SJCRH30 (cell line): ENCODE results near the gene NOXRED1. TPM values are rescaled to one million over a fixed set of nuclear protein-coding genes. Genes with fewer than 3 reads are reported as not detected.

Experiments
- DNase-seq, 2 experiments: peaks; one replicate each; pipeline ENCODE4 v3.0.0-alpha.2; 2015 to 2020
- H3K27ac ChIP-seq: fragments of 250-450 bp; sonication (Bioruptor Pico); 2 replicates; pipeline ENCODE4 v1.5.1; 2020; ENCODE audit warnings: mild to moderate bottlenecking, moderate library complexity
- H3K27me3 ChIP-seq: fragments of 250-450 bp; sonication (Bioruptor Pico); 2 replicates; pipeline ENCODE4 v1.5.1; 2020; ENCODE audit warnings: mild to moderate bottlenecking, moderate library complexity
- H3K36me3 ChIP-seq: fragments of 250-450 bp; sonication (Bioruptor Pico); 2 replicates; pipeline ENCODE4 v1.5.1; 2020; ENCODE audit warnings: mild to moderate bottlenecking, moderate library complexity
- H3K4me1 ChIP-seq: fragments of 250-450 bp; sonication (Bioruptor Pico); 2 replicates; pipeline ENCODE4 v1.5.1; 2020; ENCODE audit warnings: mild to moderate bottlenecking, moderate library complexity
- H3K4me3 ChIP-seq: fragments of 250-450 bp; sonication (Bioruptor Pico); 2 replicates; pipeline ENCODE4 v1.5.1; 2020; ENCODE audit warnings: mild to moderate bottlenecking, moderate library complexity
- H3K9me3 ChIP-seq: fragments of 250-450 bp; sonication (Bioruptor Pico); replicated peaks from 2 replicates; pipeline ENCODE4 v1.5.1; 2020; ENCODE audit warnings: mild to moderate bottlenecking, moderate library complexity
- total RNA-seq: library from RNA; depleted of rRNA; stranded (reverse); fragments of >200 nt; shearing (Covaris generic); gene quantifications from 2 replicates; pipeline ENCODE4 v1.2.3, GENCODE V29; 2014

The NOXRED1 gene
- total RNA-seq, 1 experiment from 2014 or later = 0.06 TPM

- peak; percentile 78 to 82 for DNase-seq
- no peaks in the 10 kb centered on the region for H3K36me3 ChIP-seq
- H3K4me1 ChIP-seq = no peaks in the 10 kb centered on the region
- H3K27ac ChIP-seq = peak within 1 kb of the TSS; percentile 38
- H3K27me3 ChIP-seq = no peaks in the 10 kb centered on the region
- H3K4me3 ChIP-seq = peak within 1 kb of the TSS; percentile 83
- no peaks in the 10 kb centered on the region for H3K9me3 ChIP-seq
These were observed 46.4 kb downstream of the NOXRED1 start, which contains the start of the genes SAMD15 and TMED8 for GRCh38 chr14:77376771-77377501. TSS of gene SAMD15 (plus strand) at chr14:77377379. CDS start at chr14:77377419, 40 bp downstream. TSS of gene TMED8 (minus strand) at chr14:77377094. CDS start at chr14:77377053, 41 bp downstream.

GRCh38 chr14:77375973-77376770, 47.2 kb downstream of the NOXRED1 start:
- H3K27ac ChIP-seq = peak overlapping the region; percentile 38; the same call in 1 of the 2 replicates
- peak; percentile 30 to 40 for DNase-seq

GRCh38 chr14:77375164-77375950, 48.0 kb downstream of the NOXRED1 start:
- H3K36me3 ChIP-seq = no peaks in the 10 kb centered on the region
- H3K27ac ChIP-seq = no peak overlapping the region
- H3K27me3 ChIP-seq = no peaks in the 10 kb centered on the region
- peak overlapping the region; percentile 83 for H3K4me3 ChIP-seq
- no peaks in the 10 kb centered on the region for H3K9me3 ChIP-seq
- DNase-seq = no peak
- no peaks in the 10 kb centered on the region for H3K4me1 ChIP-seq

More at GRCh38 chr14:77375973-77376770, 47.2 kb downstream of the NOXRED1 start:
- H3K4me1 ChIP-seq = no peaks in the 10 kb centered on the region
- no peaks in the 10 kb centered on the region for H3K9me3 ChIP-seq
- H3K27me3 ChIP-seq = no peaks in the 10 kb centered on the region
- H3K4me3 ChIP-seq = peak overlapping the region; percentile 83
- no peaks in the 10 kb centered on the region for H3K36me3 ChIP-seq

- no peak for DNase-seq
- H3K4me3 ChIP-seq = no peak overlapping the region
- H3K27ac ChIP-seq = no peak overlapping the region
- H3K9me3 ChIP-seq = no peaks in the 10 kb centered on the region
- no peaks in the 10 kb centered on the region for H3K36me3 ChIP-seq
- no peaks in the 10 kb centered on the region for H3K27me3 ChIP-seq
- no peaks in the 10 kb centered on the region for H3K4me1 ChIP-seq
These were observed 51.0 kb downstream of the NOXRED1 start for GRCh38 chr14:77372304-77372841.

- Histone ChIP-seq H3K27me3 (no peaks in the 10 kb centered on the region), H3K36me3 (no peaks in the 10 kb centered on the region), H3K4me1 (no peaks in the 10 kb centered on the region), H3K4me3 (no peak overlapping the region), H3K9me3 (no peaks in the 10 kb centered on the region), H3K27ac (no peak overlapping the region)
- DNase-seq = no peak
These were observed 54.0 kb downstream of the NOXRED1 start for GRCh38 chr14:77369285-77369684.

- Histone ChIP-seq H3K27me3 (no peaks in the 10 kb centered on the region), H3K27ac (no peak overlapping the region), H3K36me3 (no peaks in the 10 kb centered on the region), H3K4me3 (no peak overlapping the region), H3K4me1 (no peaks in the 10 kb centered on the region), H3K9me3 (no peaks in the 10 kb centered on the region)
- DNase-seq = no peak
These were observed 59.2 kb downstream of the NOXRED1 start for GRCh38 chr14:77364146-77364545.

GRCh38 chr14:77359626-77360025, 63.7 kb downstream of the NOXRED1 start:
- no peak for DNase-seq
- H3K9me3 ChIP-seq = no peaks in the 10 kb centered on the region
- no peaks in the 10 kb centered on the region for H3K27me3 ChIP-seq

GRCh38 chr14:77356899-77357298, 66.4 kb downstream of the NOXRED1 start:
- Histone ChIP-seq H3K9me3 (no peaks in the 10 kb centered on the region), H3K27ac (no peak overlapping the region), H3K27me3 (no peaks in the 10 kb centered on the region), H3K36me3 (no peaks in the 10 kb centered on the region), H3K4me3 (no peak overlapping the region), H3K4me1 (no peaks in the 10 kb centered on the region)
- no peak for DNase-seq

More at GRCh38 chr14:77359626-77360025, 63.7 kb downstream of the NOXRED1 start:
- H3K4me1 ChIP-seq = no peaks in the 10 kb centered on the region
- H3K36me3 ChIP-seq = no peaks in the 10 kb centered on the region
- H3K27ac ChIP-seq = no peak overlapping the region
- no peak overlapping the region for H3K4me3 ChIP-seq

- no peak for DNase-seq
- no peak overlapping the region for H3K4me3 ChIP-seq
- no peaks in the 10 kb centered on the region for H3K36me3 ChIP-seq
- H3K9me3 ChIP-seq = no peaks in the 10 kb centered on the region
- no peak overlapping the region for H3K27ac ChIP-seq
- no peaks in the 10 kb centered on the region for H3K4me1 ChIP-seq
- no peaks in the 10 kb centered on the region for H3K27me3 ChIP-seq
These were observed 67.5 kb downstream of the NOXRED1 start for GRCh38 chr14:77355811-77356210.

- H3K27ac ChIP-seq = no peak overlapping the region
- no peak for DNase-seq
- no peaks in the 10 kb centered on the region for H3K4me1 ChIP-seq
- H3K27me3 ChIP-seq = no peaks in the 10 kb centered on the region
- no peaks in the 10 kb centered on the region for H3K36me3 ChIP-seq
- no peaks in the 10 kb centered on the region for H3K9me3 ChIP-seq
- no peak overlapping the region for H3K4me3 ChIP-seq
These were observed 69.7 kb downstream of the NOXRED1 start for GRCh38 chr14:77353469-77354141.

- DNase-seq = no peak
These were observed 75.6 kb downstream of the NOXRED1 start for GRCh38 chr14:77347751-77348150.

GRCh38 chr14:77346495-77346894, 76.8 kb downstream of the NOXRED1 start:
- H3K4me3 ChIP-seq = no peak overlapping the region
- H3K27me3 ChIP-seq = no peaks in the 10 kb centered on the region
- no peak for DNase-seq
- H3K4me1 ChIP-seq = no peaks in the 10 kb centered on the region
- no peaks in the 10 kb centered on the region for H3K9me3 ChIP-seq
- no peaks in the 10 kb centered on the region for H3K36me3 ChIP-seq
- H3K27ac ChIP-seq = no peak overlapping the region

More at GRCh38 chr14:77347751-77348150, 75.6 kb downstream of the NOXRED1 start:
- H3K27ac ChIP-seq = no peak overlapping the region
- no peaks in the 10 kb centered on the region for H3K4me1 ChIP-seq
- H3K4me3 ChIP-seq = no peak overlapping the region
- H3K27me3 ChIP-seq = no peaks in the 10 kb centered on the region
- no peaks in the 10 kb centered on the region for H3K9me3 ChIP-seq
- no peaks in the 10 kb centered on the region for H3K36me3 ChIP-seq

- H3K36me3 ChIP-seq = no peaks in the 10 kb centered on the region
- H3K27me3 ChIP-seq = no peaks in the 10 kb centered on the region
- H3K27ac ChIP-seq = no peak overlapping the region
- DNase-seq = no peak
- no peak overlapping the region for H3K4me3 ChIP-seq
- H3K9me3 ChIP-seq = no peaks in the 10 kb centered on the region
- H3K4me1 ChIP-seq = no peaks in the 10 kb centered on the region
These were observed 78.8 kb downstream of the NOXRED1 start for GRCh38 chr14:77344377-77344996.
